ENCODE data around the gene B4GALT4. TPM values are rescaled to one million over a fixed set of nuclear protein-coding genes. Genes with fewer than 3 reads are reported as not detected.

Gene B4GALT4
- total RNA-seq, 4 donors from 2014 or later: 15.6 to 23.9 (median 17.5) TPM

GRCh38 chr3:119194237-119195150 is 46.2 kb downstream of the B4GALT4 start:
- 66 to 69% methylated on average over 6 to 7 of the region's 7 CpGs for WGBS, 2 donors (ENCODE audit: low coverage in 1 of 2)
- TF ChIP-seq EP300 (IDR thresholded peaks at IDR 0.05) (no peak), POLR2AphosphoS5 (IDR thresholded peaks at IDR 0.05) (no peak), POLR2A (IDR thresholded peaks at IDR 0.05) (no peak), CTCF (IDR thresholded peaks at IDR 0.05) (no peak)
- no peak overlapping the region for H3K4me3 ChIP-seq

GRCh38 chr3:119191800-119192199 is 48.9 kb downstream of the B4GALT4 start:
- TF ChIP-seq POLR2A (IDR thresholded peaks at IDR 0.05): no peak
- no peak for TF ChIP-seq CTCF (IDR thresholded peaks at IDR 0.05)
- no peak for TF ChIP-seq POLR2AphosphoS5 (IDR thresholded peaks at IDR 0.05)
- no peaks in the 10 kb centered on the region for H3K27me3 ChIP-seq
- H3K4me1 ChIP-seq: no peaks in the 10 kb centered on the region
- H3K4me3 ChIP-seq: no peak overlapping the region
- no peaks in the 10 kb centered on the region for H3K9me3 ChIP-seq
- H3K36me3 ChIP-seq: no peaks in the 10 kb centered on the region
- 69 to 71% methylated on average over 1 of the region's 1 CpG for WGBS, 2 donors (ENCODE audit: low coverage in 1 of 2)
- H3K27ac ChIP-seq: no peak overlapping the region
- ATAC-seq: no peak

More at GRCh38 chr3:119194237-119195150, 46.2 kb downstream of the B4GALT4 start:
- Histone ChIP-seq H3K4me1 (no peaks in the 10 kb centered on the region), H3K36me3 (no peaks in the 10 kb centered on the region), H3K27me3 (no peaks in the 10 kb centered on the region), H3K27ac (no peak overlapping the region), H3K9me3 (no peaks in the 10 kb centered on the region)
- no peak for ATAC-seq

- ATAC-seq: no peak
Observed at GRCh38 chr3:119187266-119187665, 53.4 kb downstream of the B4GALT4 start.

GRCh38 chr3:119184796-119185570 is 55.7 kb downstream of the B4GALT4 start:
- no peaks in the 10 kb centered on the region for H3K27me3 ChIP-seq
- ATAC-seq: no peak
- no peaks in the 10 kb centered on the region for H3K36me3 ChIP-seq
- 81 to 82% methylated on average over 7 of the region's 7 CpGs for WGBS, 2 donors (ENCODE audit: low coverage in 1 of 2)
- no peaks in the 10 kb centered on the region for H3K9me3 ChIP-seq
- no peak overlapping the region for H3K4me3 ChIP-seq
- no peaks in the 10 kb centered on the region for H3K4me1 ChIP-seq
- no peak overlapping the region for H3K27ac ChIP-seq
- TF ChIP-seq POLR2AphosphoS5 (IDR thresholded peaks at IDR 0.05) (no peak), POLR2A (IDR thresholded peaks at IDR 0.05) (no peak), EP300 (IDR thresholded peaks at IDR 0.05) (no peak), CTCF (IDR thresholded peaks at IDR 0.05) (no peak)

More at GRCh38 chr3:119187266-119187665, 53.4 kb downstream of the B4GALT4 start:
- no peak overlapping the region for H3K27ac ChIP-seq
- H3K4me1 ChIP-seq: no peaks in the 10 kb centered on the region
- no peaks in the 10 kb centered on the region for H3K27me3 ChIP-seq
- TF ChIP-seq POLR2A (IDR thresholded peaks at IDR 0.05): no peak
- no peaks in the 10 kb centered on the region for H3K36me3 ChIP-seq
- no peaks in the 10 kb centered on the region for H3K9me3 ChIP-seq
- no peak overlapping the region for H3K4me3 ChIP-seq

GRCh38 chr3:119184111-119184510 is 56.6 kb downstream of the B4GALT4 start:
- H3K4me1 ChIP-seq: no peaks in the 10 kb centered on the region
- H3K4me3 ChIP-seq: no peak overlapping the region
- 84% methylated on average over 6 of the region's 9 CpGs; no CpG with 5 or more reads in 1 of the 2 donors for WGBS, 2 donors (ENCODE audit: low coverage in 1 of 2)

More at GRCh38 chr3:119184111-119184510, 56.6 kb downstream of the B4GALT4 start:
- Histone ChIP-seq H3K36me3 (no peaks in the 10 kb centered on the region), H3K27me3 (no peaks in the 10 kb centered on the region), H3K27ac (no peak overlapping the region), H3K9me3 (no peaks in the 10 kb centered on the region)
- no peak for ATAC-seq
- no peak for TF ChIP-seq EP300 (IDR thresholded peaks at IDR 0.05)
- TF ChIP-seq POLR2A (IDR thresholded peaks at IDR 0.05): no peak
- no peak for TF ChIP-seq POLR2AphosphoS5 (IDR thresholded peaks at IDR 0.05)

All from gastroesophageal sphincter (tissue), 4 donors.